Endothelial cell of umbilical vein (primary cell): ENCODE data around the gene CD82.

ENCODE experiments used
- CTCF ChIP-seq, 2 donors: IDR thresholded peaks; 1 replicate in 1 of 2; 2 replicates in 1 of 2; pipeline ENCODE4 v1.5.1; 2011; ENCODE audit warnings: low read length in 2 of 2, mild to moderate bottlenecking in 2 of 2, moderate library complexity in 2 of 2, control low read depth in 1 of 2, inconsistent platforms in 1 of 2, low read depth in 1 of 2; ENCODE audit not compliant: insufficient read depth in 1 of 2; ENCODE audit errors: extremely low read depth in 1 of 2
- EZH2 ChIP-seq: IDR thresholded peaks from 2 replicates; pipeline ENCODE4 v1.6.1; 2012; ENCODE audit warnings: borderline replicate concordance, low read depth, mild to moderate bottlenecking, moderate library complexity, low read length, inconsistent platforms; ENCODE audit not compliant: severe bottlenecking
- FOS ChIP-seq: IDR thresholded peaks from 2 replicates; pipeline ENCODE4 v1.6.1; 2011; ENCODE audit warnings: mild to moderate bottlenecking, low read length, moderate library complexity, borderline replicate concordance; ENCODE audit not compliant: insufficient read depth
- GATA2 ChIP-seq: IDR thresholded peaks from 2 replicates; pipeline ENCODE4 v1.7.0; 2011; ENCODE audit warnings: low read depth, mild to moderate bottlenecking, moderate library complexity, mixed read lengths, low read length; ENCODE audit not compliant: insufficient read length, insufficient read depth
- JUN ChIP-seq: IDR thresholded peaks from 2 replicates; pipeline ENCODE4 v1.6.1; 2011; ENCODE audit warnings: borderline replicate concordance, low read depth; ENCODE audit not compliant: insufficient read length, insufficient read depth
- MAX ChIP-seq: IDR thresholded peaks from 2 replicates; pipeline ENCODE4 v1.6.1; 2011; ENCODE audit not compliant: insufficient read depth, insufficient read length
- MYC ChIP-seq: IDR thresholded peaks from one replicate; pipeline ENCODE4 v1.6.1; 2011; ENCODE audit warnings: mild to moderate bottlenecking, low read depth, low read length
- POLR2A ChIP-seq: IDR thresholded peaks from 2 replicates; pipeline ENCODE4 v1.6.1; 2012; ENCODE audit warnings: low read depth, mild to moderate bottlenecking, control low read depth, low read length
- POLR2AphosphoS5 ChIP-seq: IDR thresholded peaks from 2 replicates; pipeline ENCODE4 v1.6.1; 2012; ENCODE audit warnings: low read depth, mild to moderate bottlenecking, control low read depth, low read length, moderate library complexity; ENCODE audit not compliant: insufficient read depth

GRCh38 chr11:44627911-44628729 is 62.7 kb downstream of the CD82 start:
- TF ChIP-seq GATA2 (no peak), MAX (no peak), CTCF (IDR thresholded peaks at IDR 0.05; ENCODE audit: extremely low read depth in 1 of 2, insufficient read depth in 1 of 2, low read depth in 1 of 2, low read length in 2 of 2) (no peak), POLR2A (no peak), POLR2AphosphoS5 (no peak), JUN (no peak), MYC (no peak), EZH2 (no peak), FOS (no peak)
